GM12872 (cell line): ENCODE data around the gene FZR1.

ENCODE experiments used
- CTCF ChIP-seq: IDR thresholded peaks from 3 replicates; pipeline ENCODE4 v1.5.1; 2011; ENCODE audit warnings: low read depth, mild to moderate bottlenecking, low read length, moderate library complexity; ENCODE audit not compliant: insufficient read depth

The FZR1 gene

GRCh38 chr19:3476830-3477229 lies 29.3 kb upstream of the FZR1 start:
- TF ChIP-seq CTCF, result no peak

- TF ChIP-seq CTCF, result no peak
Measured at GRCh38 chr19:3477506-3477905, 28.6 kb upstream of the FZR1 start.

GRCh38 chr19:3477951-3478350 lies 28.2 kb upstream of the FZR1 start:
- TF ChIP-seq CTCF, result no peak

- no peak for TF ChIP-seq CTCF
Measured at GRCh38 chr19:3478409-3479176, 27.5 kb upstream of the FZR1 start.

- no peak for TF ChIP-seq CTCF
Measured at GRCh38 chr19:3479177-3479833, 26.8 kb upstream of the FZR1 start.

GRCh38 chr19:3479834-3480215 lies 26.3 kb upstream of the FZR1 start:
- no peak for TF ChIP-seq CTCF

GRCh38 chr19:3480383-3481091 lies 25.6 kb upstream of the FZR1 start, which contains the start of gene SMIM24:
TSS of gene SMIM24 (minus strand) at chr19:3480525. CDS start at chr19:3480463, 62 bp downstream.
- no peak for TF ChIP-seq CTCF
